Naive thymus-derived CD4-positive, alpha-beta T cell (primary cell): ENCODE data around the gene PCDHGA1. TPM values are rescaled to one million over a fixed set of nuclear protein-coding genes. Genes with fewer than 3 reads are reported as not detected.
A peak's percentile ranks its signal among the peaks of the same experiment; 100 is the strongest.

Source experiments
- ATAC-seq: fragments of 150-1000 bp; cut with Tn5 transposase; 2 replicates; pipeline ENCODE4 v1.10.0; 2021; ENCODE audit warnings: mild to moderate bottlenecking, moderate library complexity
- CTCF ChIA-PET: fragments of 350-600 bp; sonication (Branson Sonifier 250); formaldehyde crosslinking; loops from one replicate; lab custom pipeline; 2021; ENCODE audit warnings: antibody characterized with exemption; lab: Charles Lee
- POLR2A ChIA-PET: fragments of 350-600 bp; sonication (Branson Sonifier 250); formaldehyde crosslinking; loops from one replicate; lab custom pipeline; 2021; ENCODE audit warnings: antibody characterized with exemption, inconsistent platforms; lab: Charles Lee
- DNase-seq, 9 donors: peaks; one replicate each; pipeline versions ENCODE4 v3.0.0 to v3.0.0-alpha.2; 2020 to 2022; ENCODE audit warnings: mixed read lengths in 1 of 9
- H3K27ac ChIP-seq: one replicate; pipeline ENCODE4 v1.7.0; 2013; ENCODE audit warnings: mild to moderate bottlenecking, low read depth, low read length, moderate library complexity
- H3K27me3 ChIP-seq, 2 donors: one replicate each; pipeline ENCODE4 v1.7.0; 2013; ENCODE audit warnings: low read length in 2 of 2, mild to moderate bottlenecking in 2 of 2, moderate library complexity in 2 of 2; ENCODE audit not compliant: control insufficient read depth in 2 of 2, insufficient read depth in 2 of 2
- H3K36me3 ChIP-seq, 3 experiments: 1 replicate in 2 of 3; 2 replicates in 1 of 3; pipeline ENCODE4 v1.7.0; 2013; ENCODE audit warnings: low read length in 3 of 3, mild to moderate bottlenecking in 3 of 3, moderate library complexity in 1 of 3; ENCODE audit not compliant: insufficient read depth in 3 of 3, control insufficient read depth in 2 of 3
- H3K4me1 ChIP-seq, 2 donors: one replicate each; pipeline ENCODE4 v1.7.0; 2013; ENCODE audit warnings: low read length in 2 of 2, mild to moderate bottlenecking in 2 of 2, moderate library complexity in 1 of 2; ENCODE audit not compliant: control insufficient read depth in 2 of 2, insufficient read depth in 2 of 2
- H3K4me3 ChIP-seq: 2 replicates; pipeline ENCODE4 v1.7.0; 2013; ENCODE audit warnings: mild to moderate bottlenecking, low read length
- H3K9me3 ChIP-seq, 3 experiments: 1 replicate in 2 of 3; 2 replicates in 1 of 3; pipeline ENCODE4 v1.7.0; 2013; ENCODE audit warnings: low read length in 3 of 3; ENCODE audit not compliant: control insufficient read depth in 2 of 3
- H3K27ac Mint-ChIP-seq, 9 donors: one replicate each; pipeline ENCODE4 v1.8.0; 2020 to 2022; ENCODE audit warnings: mixed read lengths in 9 of 9, mild to moderate bottlenecking in 8 of 9, moderate library complexity in 5 of 9, inconsistent platforms in 2 of 9
- H3K27me3 Mint-ChIP-seq, 5 donors: one replicate each; pipeline ENCODE4 v1.8.0; 2021 to 2022; ENCODE audit warnings: mixed read lengths in 5 of 5, mild to moderate bottlenecking in 1 of 5
- H3K36me3 Mint-ChIP-seq, 5 donors: one replicate each; pipeline ENCODE4 v1.8.0; 2020 to 2022; ENCODE audit warnings: mixed read lengths in 5 of 5, mild to moderate bottlenecking in 3 of 5, inconsistent platforms in 1 of 5
- H3K4me1 Mint-ChIP-seq, 7 donors: one replicate each; pipeline ENCODE4 v1.8.0; 2020 to 2022; ENCODE audit warnings: mixed read lengths in 7 of 7, mild to moderate bottlenecking in 3 of 7, inconsistent platforms in 1 of 7
- H3K4me3 Mint-ChIP-seq, 10 donors: one replicate each; pipeline ENCODE4 v1.8.0; 2020 to 2022; ENCODE audit warnings: mild to moderate bottlenecking in 10 of 10, mixed read lengths in 10 of 10, moderate library complexity in 6 of 10, inconsistent platforms in 2 of 10
- H3K9me3 Mint-ChIP-seq, 11 donors: one replicate each; pipeline ENCODE4 v1.8.0; 2020 to 2022; ENCODE audit warnings: mixed read lengths in 11 of 11, mild to moderate bottlenecking in 4 of 11, inconsistent platforms in 1 of 11, moderate library complexity in 1 of 11
- intact Hi-C, 2 donors: fragments of 100-400 bp; cut with micrococcal nuclease; formaldehyde crosslinking; loops; one replicate each; pipeline ENCODE4 v1.15.1; 2023
- polyA plus RNA-seq, 2 donors: library from polyadenylated mRNA; unstranded; fragments of 300-500 nt; fragmentation: Illumina TruSeq; gene quantifications; one replicate each; pipeline ENCODE4 v1.2.3, GENCODE V29; 2021
- total RNA-seq, 6 experiments: library from RNA in 5 of 6; stranded (reverse) in 5 of 6; gene quantifications; 1 replicate in 5 of 6; 2 replicates in 1 of 6; pipeline ENCODE4 v1.2.3 and lab custom pipeline; 2021 to 2026

PCDHGA1 gene
- total and polyA plus RNA-seq, 7 experiments from 2014 or later = 0.08 to 0.54 (median 0.17) TPM; not detected in 2

DNA sequence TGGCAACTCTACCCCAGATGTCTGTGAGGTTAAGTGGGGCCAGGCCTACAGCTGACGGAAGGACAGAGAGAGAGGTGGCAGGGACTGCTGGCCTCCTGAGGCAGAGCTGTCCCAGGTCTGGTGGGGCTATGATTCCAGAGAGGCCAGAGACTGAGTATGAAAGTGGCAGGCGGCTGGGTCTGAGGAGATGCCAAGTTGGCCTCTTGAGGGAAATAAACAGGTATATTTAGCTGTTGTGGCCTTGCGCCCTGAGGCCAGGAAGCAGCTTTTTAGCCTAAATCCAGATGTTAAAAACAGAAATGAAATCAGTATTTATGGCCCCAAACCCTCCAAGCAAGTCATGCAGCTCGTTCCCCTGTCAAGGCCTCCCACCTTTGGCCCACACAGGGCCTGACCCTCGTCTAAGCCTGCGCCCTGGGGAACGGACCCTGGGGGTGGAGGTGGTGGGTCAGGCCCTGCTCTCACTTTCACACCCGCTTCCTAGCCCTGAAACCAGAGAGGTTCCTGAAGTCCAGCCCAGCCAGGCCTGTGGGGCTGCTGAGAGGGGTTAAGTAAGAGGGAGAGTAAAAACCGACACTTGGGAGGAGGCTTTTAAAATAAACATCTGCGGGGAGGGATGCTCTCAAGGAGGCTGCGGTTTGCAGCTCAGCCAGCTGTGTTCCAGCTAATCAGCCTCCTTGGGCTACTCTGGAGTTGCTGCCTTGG lies 177.2 kb downstream of the PCDHGA1 start:
- no peak for ATAC-seq
- Histone ChIP-seq H3K36me3 (no peaks in the 10 kb centered on the region), H3K27me3 (no peaks in the 10 kb centered on the region), H3K27ac (no peak overlapping the region), H3K9me3 (no peaks in the 10 kb centered on the region), H3K4me1 (no peaks in the 10 kb centered on the region), H3K4me3 (no peak overlapping the region)
- peaks cover 3 to 9% (median 3%) of the 10 kb centered on the region in 7 donors for H3K4me1 Mint-ChIP-seq
- H3K27me3 Mint-ChIP-seq = peaks cover 0 to 7% (median 0%) of the 10 kb centered on the region in 5 donors
- CTCF ChIA-PET = interaction anchor here (0.5 to 2.9 kb wide), 3 partner anchors 17 to 336 kb away, joined by 3 to 9 read pairs (median 3); partner anchors contain the start of gene PCDHGA11
- DNase-seq = no peak
- no peak overlapping the region for H3K27ac Mint-ChIP-seq
- no peak overlapping the region for H3K4me3 Mint-ChIP-seq
- POLR2A ChIA-PET = no interaction called here
- intact Hi-C loops = no loop called here
- H3K9me3 Mint-ChIP-seq = no peaks in the 10 kb centered on the region
- H3K36me3 Mint-ChIP-seq = no peaks in the 10 kb centered on the region

- Histone ChIP-seq H3K9me3 (no peaks in the 10 kb centered on the region), H3K27ac (no peak overlapping the region), H3K27me3 (no peaks in the 10 kb centered on the region), H3K4me3 (no peak overlapping the region), H3K36me3 (no peaks in the 10 kb centered on the region), H3K4me1 (peaks cover 0 to under 1% of the 10 kb centered on the region in 2 donors)
- POLR2A ChIA-PET = no interaction called here
- peaks cover 0 to 7% (median 0%) of the 10 kb centered on the region in 5 donors for H3K27me3 Mint-ChIP-seq
- CTCF ChIA-PET = interaction anchor here (0.9 to 2.9 kb wide), 2 partner anchors 16 to 88 kb away, joined by 3 to 9 read pairs; partner anchors contain the start of gene PCDHGA11
- H3K27ac Mint-ChIP-seq = no peak overlapping the region
- peaks cover 9 to 14% (median 10%) of the 10 kb centered on the region in 7 donors for H3K4me1 Mint-ChIP-seq
- no peaks in the 10 kb centered on the region for H3K9me3 Mint-ChIP-seq
- DNase-seq = no peak
- peaks cover 0 to 3% (median 0%) of the 10 kb centered on the region in 5 donors for H3K36me3 Mint-ChIP-seq
- ATAC-seq = no peak
- no peak overlapping the region for H3K4me3 Mint-ChIP-seq
- intact Hi-C loops = no loop called here
These were observed 178.1 kb downstream of the PCDHGA1 start for GRCh38 chr5:141508440-141508797.

DNA sequence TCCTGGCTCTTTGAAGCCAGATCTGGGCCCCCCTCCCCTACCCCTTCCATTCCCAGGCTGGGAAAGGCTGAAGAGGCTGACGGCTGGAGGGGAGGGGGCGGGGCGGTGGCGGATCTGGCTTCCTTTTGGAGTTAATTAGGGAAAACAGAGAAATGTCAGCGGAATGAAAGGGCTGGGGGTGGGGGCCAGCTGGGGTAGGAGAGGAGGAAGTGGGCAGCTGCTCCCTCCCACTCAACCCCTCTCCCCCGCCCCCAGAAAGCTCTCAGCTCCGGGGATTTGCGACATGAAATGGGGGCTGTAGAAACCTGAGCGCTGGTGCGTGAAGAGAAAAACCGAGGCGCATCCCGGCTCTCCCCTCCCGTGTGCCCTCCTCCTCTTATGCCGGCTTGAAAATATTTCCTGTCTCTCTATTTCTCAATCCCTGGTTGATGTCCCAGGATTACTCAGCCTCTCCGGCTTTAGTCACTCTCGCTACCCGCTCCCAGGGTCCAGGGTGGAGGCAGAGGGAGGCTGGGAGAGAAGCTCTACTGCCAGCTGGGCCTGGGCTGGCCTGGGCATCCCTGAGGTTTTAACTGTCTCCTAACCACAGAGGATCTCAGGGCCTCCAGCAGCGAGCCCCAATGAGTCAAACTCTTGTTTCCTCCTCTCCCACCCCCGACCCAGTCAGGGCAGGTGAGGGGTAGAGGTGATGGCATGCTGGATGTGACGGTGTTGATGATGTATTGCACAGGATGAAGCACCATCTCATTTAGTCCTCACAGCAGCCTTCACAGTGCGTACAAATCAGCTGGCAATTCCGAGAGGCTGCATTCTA lies 178.7 kb downstream of the PCDHGA1 start:
- ChIA-PET CTCF (interaction anchor here (0.9 to 2.9 kb wide), 2 partner anchors 15 to 88 kb away, joined by 3 to 9 read pairs; partner anchors contain the start of gene PCDHGA11), POLR2A (no interaction called here)
- Histone ChIP-seq H3K4me3 (no peak overlapping the region), H3K9me3 (no peaks in the 10 kb centered on the region), H3K4me1 (peaks cover 0 to 5% of the 10 kb centered on the region in 2 donors), H3K36me3 (no peaks in the 10 kb centered on the region), H3K27me3 (no peaks in the 10 kb centered on the region), H3K27ac (no peak overlapping the region)
- intact Hi-C loops = no loop called here
- Mint-ChIP-seq H3K27me3 (peaks cover 0 to 7% (median 0%) of the 10 kb centered on the region in 5 donors), H3K27ac (no peak overlapping the region), H3K4me1 (peaks cover 14 to 20% (median 15%) of the 10 kb centered on the region in 7 donors), H3K9me3 (peaks cover 0 to 1% (median 0%) of the 10 kb centered on the region in 11 donors), H3K4me3 (no peak overlapping the region), H3K36me3 (peaks cover 0 to 3% (median 0%) of the 10 kb centered on the region in 5 donors)
- no peak for DNase-seq
- no peak for ATAC-seq

DNA sequence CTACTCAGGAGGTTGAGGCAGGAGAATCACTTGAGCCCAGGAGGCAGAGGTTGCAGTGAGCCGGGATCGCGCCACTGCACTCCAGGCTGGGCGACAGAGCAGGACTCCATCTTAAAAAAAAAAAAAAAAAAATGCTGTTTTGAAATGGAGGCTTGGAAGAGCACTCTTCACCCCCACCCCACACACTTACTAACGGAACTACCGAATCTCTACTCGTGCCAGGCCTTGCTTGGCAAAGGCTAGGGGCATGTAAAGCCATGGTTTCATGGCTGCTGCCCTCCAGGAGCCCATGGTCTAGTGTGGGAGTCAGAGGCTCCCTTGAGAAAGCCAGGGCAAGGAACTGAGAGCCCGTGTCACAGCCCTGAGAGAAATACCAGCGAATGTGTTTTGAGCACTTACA lies 179.8 kb downstream of the PCDHGA1 start:
- Mint-ChIP-seq H3K4me3 (no peak overlapping the region), H3K27ac (no peak overlapping the region), H3K27me3 (peaks cover 0 to 3% (median 0%) of the 10 kb centered on the region in 5 donors), H3K9me3 (peaks cover 0 to 1% (median 0%) of the 10 kb centered on the region in 11 donors), H3K36me3 (peaks cover 0 to 3% (median 0%) of the 10 kb centered on the region in 5 donors), H3K4me1 (peaks cover 18 to 29% (median 24%) of the 10 kb centered on the region in 7 donors)
- ATAC-seq (no peak), DNase-seq (no peak)
- ChIA-PET CTCF (interaction anchor here (2.9 kb wide), 1 partner anchor 14 kb away, joined by 9 read pairs; no protein-coding TSS in a partner anchor), POLR2A (no interaction called here)
- Histone ChIP-seq H3K9me3 (no peaks in the 10 kb centered on the region), H3K36me3 (peaks cover 0 to 4% (median 0%) of the 10 kb centered on the region in 3 experiments), H3K4me1 (peaks cover 0 to 13% of the 10 kb centered on the region in 2 donors), H3K4me3 (no peak overlapping the region), H3K27ac (no peak overlapping the region), H3K27me3 (no peaks in the 10 kb centered on the region)
- intact Hi-C loops = loop anchor here (5.0 kb wide), 4 partner anchors 33 to 153 kb away; partner anchors contain the start of genes DIAPH1 (in 2 of the 2), HDAC3 (in 1 of the 2), PCDHGA4 (in 1 of the 2) and PCDHGB2 (in 1 of the 2)

- DNase-seq = no peak
- peaks cover 0 to 1% (median 0%) of the 10 kb centered on the region in 11 donors for H3K9me3 Mint-ChIP-seq
- peaks cover 0 to 13% of the 10 kb centered on the region in 2 donors for H3K4me1 ChIP-seq
- no peaks in the 10 kb centered on the region for H3K27me3 ChIP-seq
- H3K36me3 ChIP-seq = peaks cover 0 to 6% (median 0%) of the 10 kb centered on the region in 3 experiments
- no peaks in the 10 kb centered on the region for H3K9me3 ChIP-seq
- H3K4me3 Mint-ChIP-seq = peak overlapping the region in 1 of 10 donors; percentile 2
- H3K4me1 Mint-ChIP-seq = peaks cover 21 to 33% (median 25%) of the 10 kb centered on the region in 7 donors
- H3K4me3 ChIP-seq = no peak overlapping the region
- peaks cover 0 to 3% (median 0%) of the 10 kb centered on the region in 5 donors for H3K27me3 Mint-ChIP-seq
- ChIA-PET CTCF (interaction anchor here (4.7 kb wide), 1 partner anchor 13 kb away, joined by 30 read pairs; no protein-coding TSS in a partner anchor), POLR2A (no interaction called here)
- no peak for ATAC-seq
- no peak overlapping the region for H3K27ac ChIP-seq
- H3K36me3 Mint-ChIP-seq = peaks cover 0 to 12% (median 0%) of the 10 kb centered on the region in 5 donors
- intact Hi-C loops = loop anchor here (5.0 kb wide), 4 partner anchors 34 to 154 kb away; partner anchors contain the start of genes DIAPH1 (in 2 of the 2), HDAC3 (in 1 of the 2), PCDHGA4 (in 1 of the 2) and PCDHGB2 (in 1 of the 2)
- H3K27ac Mint-ChIP-seq = peak overlapping the region in 1 of 9 donors; percentile 83
These were observed 180.7 kb downstream of the PCDHGA1 start for GRCh38 chr5:141510850-141511601.
